Stimulated activated CD8-positive, alpha-beta memory T cell treated with anti-CD3 and anti-CD28 coated beads, Interleukin-7, amount 100 ng/mL, for 48 hours (primary cell): ENCODE results near the gene PLA2R1.

Experiments
- DNase-seq, 2 donors: peaks; one replicate each; pipeline ENCODE4 v3.0.0-alpha.2; 2020; ENCODE audit warnings: low read depth in 1 of 2; ENCODE audit errors: extremely low read depth in 1 of 2

The PLA2R1 gene

DNA sequence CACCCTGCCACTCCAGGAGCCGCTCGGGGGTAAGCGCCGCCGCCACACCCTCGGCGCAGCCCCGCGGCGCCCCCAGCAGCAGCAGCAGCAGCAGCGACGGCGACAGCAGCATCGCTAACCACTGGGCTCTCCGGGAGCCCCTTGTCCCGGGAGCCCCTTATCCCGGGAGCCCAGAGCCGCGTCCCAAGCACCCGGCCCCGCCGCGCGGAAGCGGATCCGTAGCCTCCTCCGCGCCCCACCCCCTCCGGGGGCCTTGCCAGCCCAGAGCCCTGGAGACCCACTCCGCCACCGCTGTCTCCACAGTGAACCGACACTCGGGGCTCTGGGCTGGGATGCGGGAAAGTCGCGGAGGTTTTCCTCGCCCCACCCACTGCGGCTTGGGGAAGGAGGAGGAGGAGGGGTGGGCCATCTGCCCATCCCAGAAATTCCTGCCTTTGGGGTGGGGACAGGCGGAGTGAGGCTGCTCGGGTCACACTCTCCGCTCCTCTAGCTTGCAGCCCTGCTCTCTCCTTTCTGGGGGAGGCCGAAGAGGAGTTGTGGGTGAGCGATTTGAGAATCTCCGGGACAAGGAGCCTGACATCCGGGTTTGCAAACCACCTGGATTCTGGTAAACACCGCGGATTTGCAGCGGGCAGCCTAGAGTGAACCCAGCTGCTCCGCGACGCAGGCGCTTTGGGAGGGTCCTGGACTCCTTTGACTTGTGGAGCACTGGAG, at the start of gene PLA2R1:
PLA2R1 (minus strand) TSS at position 324 of the 714 bp plus-strand sequence; CDS start at position 112, 212 bp downstream.
- DNase-seq = no peak

GRCh38 chr2:160110674-160111239, 48.3 kb upstream of the PLA2R1 start:
- DNase-seq = no peak

- DNase-seq = peak in 1 of 2 donors; percentile 14
Observed at GRCh38 chr2:160109939-160110673, 47.7 kb upstream of the PLA2R1 start.

GRCh38 chr2:160109243-160109642, 46.8 kb upstream of the PLA2R1 start:
- no peak for DNase-seq

- DNase-seq = no peak
Observed at GRCh38 chr2:160108646-160109045, 46.2 kb upstream of the PLA2R1 start.

- no peak for DNase-seq
Observed at GRCh38 chr2:160105366-160105765, 43.0 kb upstream of the PLA2R1 start.

- DNase-seq = no peak
Observed at GRCh38 chr2:160104115-160104514, 41.7 kb upstream of the PLA2R1 start.

DNA sequence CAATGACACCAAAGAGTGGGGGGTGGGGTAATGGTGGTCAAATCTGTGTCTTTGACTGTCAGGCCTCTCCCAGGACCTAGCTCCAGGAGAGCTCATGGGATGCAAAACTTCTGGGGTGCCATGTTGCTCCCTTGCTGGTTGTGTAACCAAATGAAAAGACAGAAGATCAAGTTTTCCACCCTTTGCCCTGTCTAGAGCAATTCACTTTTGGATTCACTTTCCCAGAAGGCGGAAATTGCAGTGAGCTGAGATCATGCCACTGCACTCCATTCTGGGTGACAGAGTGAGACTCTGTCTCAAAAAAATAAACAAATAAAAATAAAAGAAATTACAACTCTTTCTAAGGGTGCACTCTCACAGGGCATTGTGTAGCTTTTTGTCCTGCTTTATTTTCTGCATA, 34.9 kb upstream of the PLA2R1 start:
- no peak for DNase-seq

DNA sequence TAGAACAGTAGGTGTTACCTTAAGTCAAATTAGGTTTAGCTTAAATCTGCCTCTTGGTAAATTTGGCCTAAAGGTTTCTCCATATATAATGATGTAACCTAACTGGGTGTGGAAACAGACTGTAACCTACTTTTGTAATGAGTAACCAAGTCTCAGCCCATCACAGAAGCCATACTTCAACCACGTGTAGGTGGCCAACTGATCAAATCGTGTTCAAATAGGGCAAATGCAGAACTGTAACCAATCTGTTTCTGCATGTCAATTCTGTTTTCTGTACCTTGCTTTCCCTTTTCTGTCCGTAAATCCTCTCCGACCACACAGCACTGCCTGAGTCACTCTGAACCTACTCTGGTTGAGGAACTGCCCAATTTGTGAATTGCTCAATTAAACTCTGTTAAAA, 34.0 kb upstream of the PLA2R1 start:
- peak in 1 of 2 donors; percentile 3 for DNase-seq

DNA sequence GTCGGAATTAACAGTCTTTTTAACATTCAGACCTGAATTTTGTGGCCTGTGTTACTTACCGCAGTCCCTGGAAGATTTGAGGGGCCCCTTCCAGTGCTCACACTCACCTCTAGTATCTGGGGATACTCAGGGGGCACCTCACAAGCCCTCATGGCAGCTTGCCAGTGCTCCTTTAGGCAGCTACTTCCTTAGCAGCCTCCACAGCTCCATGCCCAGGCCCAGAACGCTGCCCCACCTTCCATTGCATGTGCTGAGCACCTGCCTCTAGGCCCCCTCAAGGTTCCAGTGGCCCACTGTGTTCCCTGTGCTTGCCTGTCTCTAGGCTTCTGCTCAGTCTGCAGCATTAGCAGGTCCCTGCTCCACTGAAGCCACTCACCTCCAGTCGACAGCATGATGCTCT, 30.0 kb upstream of the PLA2R1 start:
- no peak for DNase-seq

GRCh38 chr2:160091381-160091780, 29.0 kb upstream of the PLA2R1 start:
- no peak for DNase-seq

- no peak for DNase-seq
Observed at GRCh38 chr2:160087854-160088745, 25.7 kb upstream of the PLA2R1 start.

DNA sequence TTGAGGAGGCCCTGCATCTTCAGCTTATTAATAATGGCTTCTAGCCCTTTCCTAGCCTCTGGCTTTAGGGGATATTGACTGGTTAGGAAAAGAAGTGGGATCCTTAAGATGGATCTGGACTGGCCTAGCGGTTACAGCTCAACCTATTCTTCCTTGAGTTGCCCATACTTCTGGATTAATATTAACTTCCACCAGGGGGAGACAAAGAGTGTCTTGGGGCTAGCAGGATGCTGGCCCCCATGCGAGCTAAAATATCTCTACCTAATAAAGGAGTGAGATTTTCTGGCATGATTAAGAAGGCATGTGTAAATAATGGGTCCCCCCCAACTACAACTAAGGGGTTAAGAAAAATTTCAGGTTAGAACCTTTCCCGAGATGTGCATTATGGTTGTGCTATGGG, 23.2 kb upstream of the PLA2R1 start:
- DNase-seq = no peak

GRCh38 chr2:160077912-160078810, 15.7 kb upstream of the PLA2R1 start:
- DNase-seq = no peak

- no peak for DNase-seq
Observed at GRCh38 chr2:160076914-160077313, 14.5 kb upstream of the PLA2R1 start.

- no peak for DNase-seq
Observed at GRCh38 chr2:160076241-160076640, 13.8 kb upstream of the PLA2R1 start.

GRCh38 chr2:160075171-160075570, 12.8 kb upstream of the PLA2R1 start:
- no peak for DNase-seq

DNA sequence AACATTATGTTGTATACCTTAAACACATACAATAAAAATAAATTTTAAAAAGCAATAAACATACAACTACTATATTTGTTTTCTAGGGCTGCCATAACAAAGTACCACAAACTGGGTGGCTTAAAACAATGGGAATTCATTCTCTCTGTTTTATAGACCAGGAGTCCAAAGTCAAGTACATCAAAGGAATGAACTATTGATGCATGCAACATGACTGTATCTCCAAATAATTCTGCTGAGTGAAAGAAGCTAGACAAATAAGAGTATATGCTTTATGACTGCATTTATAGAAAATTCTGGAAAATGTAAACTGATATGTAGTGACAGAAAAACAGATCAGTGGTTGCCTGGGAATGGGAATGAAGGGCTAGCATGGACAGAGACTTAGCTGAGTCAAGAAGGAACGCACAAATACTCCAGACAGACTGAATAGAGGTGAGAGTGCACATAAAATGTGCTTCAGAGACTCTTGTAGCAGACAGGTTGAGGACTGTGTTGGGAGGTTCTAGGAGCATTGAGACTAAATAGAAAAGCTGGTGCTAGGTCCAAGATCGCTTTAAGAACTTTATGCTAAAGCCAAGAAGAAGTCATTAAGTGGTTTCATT, 11.0 kb upstream of the PLA2R1 start:
- no peak for DNase-seq

DNA sequence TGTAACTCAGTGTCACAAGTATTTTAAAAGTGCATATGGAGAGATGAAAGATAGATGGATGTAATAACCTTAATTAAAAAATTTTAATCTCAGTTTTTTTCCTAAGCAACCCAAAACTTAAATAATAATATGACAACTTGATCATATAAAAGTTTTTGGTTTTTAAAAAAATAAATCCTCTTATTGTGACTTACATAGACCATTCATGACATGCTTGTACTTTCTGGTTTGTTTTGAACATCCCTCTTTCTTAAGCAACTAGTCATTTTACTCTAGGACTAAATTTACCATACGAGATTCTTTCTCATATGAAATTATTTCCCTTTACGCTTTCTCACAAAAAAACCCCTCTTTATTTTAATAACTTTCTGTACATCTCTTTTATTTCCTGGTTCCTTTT, 6.5 kb upstream of the PLA2R1 start:
- no peak for DNase-seq

DNA sequence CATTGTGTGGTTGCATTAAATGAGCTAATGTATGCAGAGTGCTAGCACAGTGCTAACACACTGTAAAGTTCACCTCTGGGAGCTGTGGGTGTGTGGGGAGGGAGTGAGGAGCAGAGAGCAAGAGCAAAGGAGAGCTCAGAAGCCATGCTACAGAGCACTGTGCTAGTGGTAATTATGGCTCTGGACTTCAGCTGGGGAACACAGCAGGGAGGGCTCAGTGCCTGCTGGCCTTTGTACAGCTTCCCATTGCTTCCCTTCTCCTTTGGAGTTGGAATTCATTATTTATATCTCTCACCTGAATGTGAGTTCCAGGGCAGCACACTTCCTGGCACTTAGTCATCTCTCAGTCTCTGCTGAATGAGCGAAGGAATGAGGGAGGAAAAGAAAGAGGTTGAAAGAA, 2.5 kb upstream of the PLA2R1 start:
- no peak for DNase-seq
